GM18505 (cell line): Measurements from ENCODE around the gene PRKAR2B.

ENCODE experiments used
- ATAC-seq: cut with Tn5 transposase; IDR thresholded peaks from one replicate; pipeline ENCODE4 v1.9.1; 2021; ENCODE audit not compliant: unreplicated experiment
- POLR2A ChIP-seq: IDR thresholded peaks from 4 replicates; pipeline ENCODE4 v1.6.1; 2011; ENCODE audit warnings: borderline replicate concordance; ENCODE audit not compliant: insufficient read depth, insufficient read length; ENCODE audit errors: extremely low read depth

The PRKAR2B gene

GRCh38 chr7:107206136-107206535 is 161.6 kb downstream of the PRKAR2B start:
- no peak for TF ChIP-seq POLR2A
- ATAC-seq: no peak

- no peak for TF ChIP-seq POLR2A
- ATAC-seq: no peak
Measured at GRCh38 chr7:107206706-107207105, 162.2 kb downstream of the PRKAR2B start.

GRCh38 chr7:107207459-107207858 is 163.0 kb downstream of the PRKAR2B start:
- no peak for TF ChIP-seq POLR2A
- ATAC-seq: no peak

DNA sequence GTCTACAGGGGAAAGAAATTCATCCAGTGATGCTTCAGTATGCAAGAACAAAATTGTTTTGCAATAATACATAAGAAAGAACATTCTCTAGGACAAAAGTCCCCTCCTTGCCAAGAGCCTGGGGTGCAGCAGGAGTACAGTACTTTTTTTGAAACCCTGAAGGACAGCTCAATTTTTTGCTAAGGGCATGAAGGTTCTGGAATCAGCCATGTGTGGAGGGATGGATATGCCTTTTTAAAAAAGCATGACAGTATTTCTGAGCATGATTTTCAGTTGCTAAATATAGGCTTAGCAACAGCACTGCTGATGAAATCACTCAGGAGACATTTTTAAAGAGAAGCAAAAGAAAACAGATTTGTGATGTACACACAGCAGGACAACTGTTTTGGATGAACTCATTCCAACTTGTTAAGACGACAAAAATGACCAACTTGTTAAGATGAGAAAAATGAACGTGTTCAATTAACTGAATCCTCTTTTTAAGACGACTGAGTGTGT is 163.6 kb downstream of the PRKAR2B start:
- no peak for TF ChIP-seq POLR2A
- ATAC-seq: no peak

DNA sequence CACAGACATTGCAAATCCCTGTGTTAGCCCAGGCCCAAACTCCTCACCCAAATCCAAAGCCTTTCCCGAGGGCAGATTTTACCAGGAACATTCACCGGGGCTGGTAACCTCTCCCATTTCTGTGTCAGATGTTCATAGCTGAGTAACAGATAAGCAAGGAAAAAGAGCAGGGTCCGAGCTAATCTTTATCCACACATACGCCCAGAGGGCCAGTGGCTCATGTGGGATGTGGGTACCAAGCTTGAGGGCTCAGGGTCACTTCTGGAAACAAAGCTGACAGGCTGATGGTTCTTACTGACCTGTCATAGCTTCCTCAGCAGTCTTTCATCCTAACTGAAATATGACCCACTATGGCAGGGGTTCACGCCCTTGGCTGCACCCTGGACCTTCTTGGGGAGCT is 164.1 kb downstream of the PRKAR2B start:
- TF ChIP-seq POLR2A: no peak
- no peak for ATAC-seq

GRCh38 chr7:107209565-107209964 is 165.1 kb downstream of the PRKAR2B start:
- TF ChIP-seq POLR2A: no peak
- ATAC-seq: no peak

GRCh38 chr7:107210400-107210799 is 165.9 kb downstream of the PRKAR2B start:
- no peak for ATAC-seq
- TF ChIP-seq POLR2A: no peak
